NCI-H1105 treated with DMSO at 0.1 percent for 48 hours (cell line): Measurements from ENCODE around the gene FAM120A.
"Not testable (repeated sequence)": the region's sequence is repeated elsewhere in the genome, so short reads cannot be mapped to it uniquely, and the experiment has no call there.

Source experiments
- DNase-seq: peaks from one replicate; lab custom pipeline; 2025; lab: John Stamatoyannopoulos, UW

Gene FAM120A

DNA sequence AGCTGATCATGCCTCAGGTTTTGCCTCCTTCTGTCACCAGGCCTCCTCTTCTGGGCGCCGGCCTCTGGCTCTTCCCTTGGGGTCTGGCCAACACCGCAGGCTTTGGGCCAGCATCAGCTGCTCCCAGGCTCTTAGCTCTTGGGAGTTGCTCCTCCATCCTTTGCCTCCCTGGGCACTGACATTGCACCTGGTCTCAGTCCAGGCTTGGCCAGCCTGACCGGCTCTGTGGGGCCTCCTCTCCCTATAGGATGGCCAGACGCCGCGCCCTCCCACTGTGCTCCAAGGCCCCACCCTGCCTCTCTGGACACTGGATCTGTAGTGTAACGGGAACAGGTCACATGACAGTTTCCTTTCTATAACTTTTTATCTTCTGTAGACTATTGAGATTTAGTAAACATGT lies 59.7 kb downstream of the FAM120A start:
- DNase-seq = not testable (repeated sequence)

DNA sequence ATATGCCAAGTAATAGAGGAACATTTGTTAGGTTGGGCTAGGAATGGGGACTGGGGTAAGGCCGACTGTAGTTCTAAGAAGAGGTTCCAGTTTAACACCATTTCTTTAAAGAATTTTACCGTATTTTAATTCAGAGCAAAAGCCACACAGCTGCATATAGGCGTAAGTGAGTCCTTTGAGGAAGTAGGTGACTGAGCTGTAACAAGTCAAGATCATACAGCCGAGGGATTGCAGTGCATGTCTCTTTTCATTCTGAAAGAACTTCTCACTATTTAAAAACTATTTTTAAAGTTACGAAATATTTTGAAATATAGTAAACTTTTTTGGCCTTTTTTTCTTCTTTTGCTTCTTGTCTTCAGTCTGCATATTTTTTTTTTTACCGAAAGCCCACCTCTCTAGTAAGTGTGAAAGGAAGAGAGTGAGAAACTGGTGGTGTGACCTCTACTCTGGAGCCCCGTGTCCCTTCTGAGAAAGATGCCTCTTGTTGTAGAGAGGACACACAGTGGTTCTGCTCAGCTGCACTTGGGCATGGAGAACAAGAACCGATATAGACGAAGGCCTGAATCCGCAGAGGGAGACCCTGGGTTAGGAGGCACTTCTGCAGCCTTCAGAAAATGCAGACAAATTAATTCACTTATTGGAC lies 60.8 kb downstream of the FAM120A start:
- not testable (repeated sequence) for DNase-seq

DNA sequence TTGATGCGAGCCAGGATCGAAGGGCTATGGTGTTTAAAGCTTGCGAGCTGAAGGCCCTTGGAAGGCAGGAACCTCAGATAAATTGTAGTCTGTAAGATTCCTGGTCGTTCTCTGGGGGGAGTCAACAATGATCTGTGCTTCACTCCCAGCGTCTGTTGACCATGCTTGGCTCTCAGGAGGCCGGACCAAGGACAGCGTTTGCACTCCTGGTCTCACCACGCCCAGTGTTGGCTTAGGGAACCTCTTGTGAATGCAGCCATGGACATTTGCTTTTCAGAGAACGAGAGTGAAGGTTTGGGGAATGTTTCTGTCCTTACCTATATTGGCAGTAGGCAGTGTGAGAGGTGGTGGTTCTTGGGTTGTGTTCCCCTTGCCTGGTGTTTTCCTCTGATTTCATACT lies 62.1 kb downstream of the FAM120A start:
- DNase-seq = no peak

GRCh38 chr9:93517331-93517730 lies 65.8 kb downstream of the FAM120A start:
- no peak for DNase-seq

- DNase-seq = no peak
These were observed 69.0 kb downstream of the FAM120A start for GRCh38 chr9:93520523-93520922.

- no peak for DNase-seq
These were observed 71.3 kb downstream of the FAM120A start for GRCh38 chr9:93522736-93523135.

GRCh38 chr9:93523518-93524144 lies 72.1 kb downstream of the FAM120A start:
- DNase-seq = no peak

DNA sequence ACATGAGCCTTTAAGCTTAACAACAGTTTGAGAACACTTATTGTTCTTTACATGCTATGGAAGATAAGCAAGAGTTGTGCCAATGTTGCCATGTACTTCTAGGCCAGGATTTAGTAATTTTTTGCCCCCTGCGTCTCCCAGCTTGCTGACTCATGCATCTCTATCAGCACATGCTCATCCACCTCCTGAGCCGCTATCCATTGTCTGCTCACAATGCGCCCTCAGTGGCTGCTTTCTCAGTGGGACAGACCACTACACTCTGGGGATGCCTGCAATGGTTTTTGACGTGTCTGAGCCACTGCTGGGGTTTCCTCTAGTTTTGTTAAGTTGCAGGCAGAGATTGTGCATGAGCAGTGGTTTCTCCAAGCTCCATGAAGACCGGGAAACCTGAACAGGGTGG lies 74.0 kb downstream of the FAM120A start:
- no peak for DNase-seq

GRCh38 chr9:93531374-93531773 lies 79.9 kb downstream of the FAM120A start:
- DNase-seq = no peak

DNA sequence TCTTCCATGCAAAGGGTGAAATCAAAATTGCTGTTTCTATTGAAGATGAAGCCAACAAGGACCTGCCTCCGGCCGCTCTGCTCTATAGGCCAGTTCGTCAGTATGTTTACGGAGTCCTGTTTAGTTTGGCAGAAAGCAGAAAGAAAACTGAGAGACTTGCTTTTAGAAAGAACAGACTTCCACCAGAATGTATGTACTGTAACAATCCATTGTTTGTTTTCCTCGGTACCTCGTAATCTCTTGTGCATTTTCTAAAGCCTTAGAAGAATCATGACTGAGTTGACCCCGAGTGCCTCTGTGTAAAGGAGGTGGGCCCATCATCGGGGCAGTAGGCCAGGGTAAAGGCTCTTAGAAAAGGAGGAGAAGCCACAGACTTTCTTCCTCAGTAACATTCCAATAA lies 80.7 kb downstream of the FAM120A start:
- DNase-seq = no peak

- DNase-seq = no peak
These were observed 82.4 kb downstream of the FAM120A start for GRCh38 chr9:93533863-93534262.

- no peak for DNase-seq
These were observed 84.7 kb downstream of the FAM120A start for GRCh38 chr9:93536167-93536566.

DNA sequence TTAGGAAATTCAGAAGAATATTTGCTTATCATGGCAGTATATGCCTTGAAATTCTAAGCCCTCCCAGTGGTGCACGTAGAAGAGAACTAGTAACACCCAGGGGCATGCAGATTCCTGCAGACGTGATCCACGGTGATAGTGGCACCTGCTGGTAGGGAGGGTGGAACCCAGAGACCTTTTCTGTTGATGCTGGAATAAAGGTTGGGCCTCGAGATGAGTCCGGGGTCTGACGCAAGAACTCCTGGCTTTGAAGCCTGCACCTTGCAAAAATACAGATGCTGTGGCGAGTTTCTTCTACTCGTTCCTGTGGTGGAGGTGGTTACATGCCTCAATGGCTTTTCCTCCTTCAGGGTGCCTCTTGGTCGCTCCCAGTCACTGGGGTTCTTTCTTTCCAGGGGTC lies 85.4 kb downstream of the FAM120A start:
- no peak for DNase-seq

DNA sequence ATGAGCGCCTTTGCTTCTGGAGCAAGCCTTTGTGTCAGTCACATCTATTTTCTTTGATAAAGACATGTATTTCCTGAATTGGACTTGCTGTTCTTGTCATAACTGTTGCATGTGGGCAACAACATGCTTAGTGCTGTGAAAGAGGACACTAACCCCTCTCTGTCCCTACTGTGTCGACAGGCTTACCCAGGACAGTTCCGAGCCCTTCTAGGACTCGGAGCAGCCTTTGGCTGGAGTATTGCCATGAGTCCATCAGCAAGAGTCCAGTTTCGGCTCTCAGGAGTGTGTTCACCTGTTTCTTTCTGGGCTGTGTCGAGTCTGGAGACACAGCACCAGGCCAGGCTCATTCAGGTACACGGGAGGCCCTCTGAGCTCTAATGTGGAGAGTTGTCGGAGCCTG lies 88.8 kb downstream of the FAM120A start:
- no peak for DNase-seq

GRCh38 chr9:93541005-93541404 lies 89.5 kb downstream of the FAM120A start:
- no peak for DNase-seq

DNA sequence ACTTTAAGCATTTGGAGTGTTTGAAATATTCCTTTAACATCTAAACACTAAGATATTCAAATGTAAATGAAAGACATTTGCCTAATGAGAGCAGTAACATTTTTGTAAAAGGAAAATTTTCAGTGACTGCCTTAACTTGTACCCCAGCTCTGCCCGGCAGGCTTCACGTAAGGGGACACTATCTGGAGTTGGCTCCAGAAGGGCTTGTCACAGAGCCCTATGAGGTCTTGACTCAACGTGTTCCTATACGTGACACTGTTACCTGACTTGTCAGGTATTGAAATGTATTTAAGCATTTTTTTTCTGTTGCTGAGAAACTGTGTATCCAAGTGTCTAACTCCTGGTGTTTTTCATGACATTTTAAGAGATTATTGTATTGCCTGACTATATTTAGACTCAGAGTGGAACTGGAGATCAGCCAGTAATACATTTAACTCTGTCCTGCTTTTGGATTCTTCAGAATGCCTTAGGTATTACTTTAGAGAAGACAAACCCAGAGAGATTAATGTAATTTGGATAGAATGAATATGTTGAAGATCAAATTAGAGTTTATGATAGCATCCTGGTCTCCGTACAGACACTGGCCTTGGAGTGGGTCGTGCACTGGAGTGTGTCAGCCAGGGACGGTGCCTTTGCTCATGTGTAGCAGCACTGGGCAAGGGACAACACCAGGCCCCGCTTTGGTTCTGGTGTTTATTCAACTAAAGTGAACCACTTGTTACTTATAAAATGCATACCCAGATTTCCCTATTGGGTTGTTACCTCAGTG lies 90.3 kb downstream of the FAM120A start:
- DNase-seq = no peak

GRCh38 chr9:93543117-93543516 lies 91.6 kb downstream of the FAM120A start:
- DNase-seq = no peak

- DNase-seq = no peak
These were observed 94.9 kb downstream of the FAM120A start for GRCh38 chr9:93546356-93546755.

GRCh38 chr9:93549611-93550010 lies 98.1 kb downstream of the FAM120A start:
- DNase-seq = no peak

DNA sequence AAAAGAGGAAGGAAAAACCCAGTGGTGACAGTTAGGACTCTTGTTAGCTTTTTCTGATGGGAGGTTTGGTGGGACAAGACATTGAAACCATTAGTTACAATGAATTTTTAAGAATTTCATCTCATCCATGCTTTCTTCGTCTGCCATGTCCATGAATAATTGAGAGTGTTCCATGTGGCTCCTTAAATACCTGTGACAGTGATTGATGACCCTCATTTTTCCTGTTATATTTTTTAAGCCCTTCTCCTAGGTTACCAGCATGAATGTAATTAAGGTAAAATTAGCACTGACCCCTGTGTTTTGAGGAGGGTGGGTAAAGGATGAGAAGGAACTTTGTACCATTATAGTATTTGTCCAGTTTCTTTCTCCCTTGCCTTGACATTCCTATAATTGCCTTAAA lies 101.4 kb downstream of the FAM120A start:
- DNase-seq = no peak

GRCh38 chr9:93555370-93555769 lies 103.9 kb downstream of the FAM120A start:
- DNase-seq = no peak

DNA sequence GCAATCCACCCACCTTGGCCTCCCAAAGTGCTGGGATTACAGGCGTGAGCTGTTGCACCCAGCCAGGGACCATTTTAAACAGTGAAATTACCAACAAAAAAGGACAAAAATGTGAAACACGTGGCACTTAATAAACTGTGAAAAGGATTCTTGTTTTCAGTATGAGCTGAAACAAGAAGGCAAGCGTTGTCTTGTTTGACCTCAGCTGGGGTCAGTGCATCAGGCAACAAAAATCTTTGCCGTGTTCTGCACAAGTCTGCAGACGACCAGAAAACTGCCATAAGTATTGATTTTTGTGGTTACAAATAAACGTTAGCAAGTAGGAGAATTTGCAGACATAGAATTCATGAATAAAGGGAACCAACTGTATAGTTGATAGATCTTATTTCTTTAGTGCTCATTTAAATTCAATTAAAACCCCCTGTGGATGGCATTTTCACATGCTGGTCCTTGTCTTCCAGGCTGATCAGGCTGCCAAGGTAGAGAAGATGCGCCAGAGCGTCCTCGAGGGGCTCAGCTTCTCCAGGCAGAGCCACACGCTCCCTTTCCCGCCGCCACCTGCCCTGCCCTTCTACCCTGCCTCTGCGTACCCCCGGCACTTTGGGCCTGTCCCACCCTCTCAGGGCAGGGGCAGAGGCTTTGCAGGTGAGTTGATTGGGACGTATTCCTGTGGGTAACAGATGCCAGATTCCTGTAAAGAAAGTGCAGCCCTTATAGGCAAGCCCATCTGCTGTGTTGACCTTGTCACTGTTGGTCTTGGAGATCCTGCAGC lies 106.1 kb downstream of the FAM120A start:
- DNase-seq = no peak

DNA sequence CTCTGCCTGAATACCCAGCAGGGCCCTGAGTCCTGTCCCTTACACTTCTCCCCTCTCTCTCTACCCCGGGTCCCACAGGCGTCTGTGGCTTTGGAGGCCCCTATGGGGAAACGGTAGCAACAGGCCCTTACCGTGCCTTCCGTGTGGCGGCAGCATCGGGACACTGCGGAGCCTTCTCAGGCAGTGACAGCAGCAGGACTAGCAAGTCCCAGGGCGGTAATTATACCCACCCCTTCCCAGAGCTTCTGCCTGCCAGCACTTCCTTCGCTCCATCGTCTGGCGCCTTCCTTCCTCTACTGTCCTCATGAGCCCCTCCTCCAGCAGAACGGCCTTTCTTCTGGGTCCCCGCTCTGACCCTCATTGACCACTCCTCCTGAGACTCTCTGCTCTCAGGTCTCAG lies 107.0 kb downstream of the FAM120A start:
- no peak for DNase-seq
